ENCODE data around the gene RBM4B.

Gene RBM4B

DNA sequence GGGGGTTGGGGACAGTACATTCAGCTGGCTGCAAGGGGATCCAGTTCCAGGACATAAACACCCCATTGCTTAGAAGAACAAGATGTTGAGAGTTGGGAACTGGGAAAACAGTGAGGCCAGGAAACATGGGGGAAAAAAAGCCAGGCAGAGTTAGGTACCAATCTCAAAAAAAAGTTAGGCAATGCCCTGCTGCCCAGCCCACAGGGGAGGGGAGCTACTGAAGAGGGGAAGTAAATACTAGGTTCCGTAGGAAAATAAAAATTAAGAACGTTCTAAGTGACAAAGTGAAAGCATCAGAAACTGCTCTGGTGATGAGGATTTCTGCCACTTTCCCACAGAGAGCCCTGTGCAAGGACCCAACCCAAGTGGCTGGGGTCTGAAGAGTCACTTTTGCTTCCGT, 39.3 kb upstream of the RBM4B start:
- FAIRE-seq (no peak), DNase-seq (ENCODE audit: insufficient read length, low spot score) (no peak)
- TF ChIP-seq POLR2A (IDR thresholded peaks at IDR 0.05; ENCODE audit: low read depth, low read length) = no peak

DNA sequence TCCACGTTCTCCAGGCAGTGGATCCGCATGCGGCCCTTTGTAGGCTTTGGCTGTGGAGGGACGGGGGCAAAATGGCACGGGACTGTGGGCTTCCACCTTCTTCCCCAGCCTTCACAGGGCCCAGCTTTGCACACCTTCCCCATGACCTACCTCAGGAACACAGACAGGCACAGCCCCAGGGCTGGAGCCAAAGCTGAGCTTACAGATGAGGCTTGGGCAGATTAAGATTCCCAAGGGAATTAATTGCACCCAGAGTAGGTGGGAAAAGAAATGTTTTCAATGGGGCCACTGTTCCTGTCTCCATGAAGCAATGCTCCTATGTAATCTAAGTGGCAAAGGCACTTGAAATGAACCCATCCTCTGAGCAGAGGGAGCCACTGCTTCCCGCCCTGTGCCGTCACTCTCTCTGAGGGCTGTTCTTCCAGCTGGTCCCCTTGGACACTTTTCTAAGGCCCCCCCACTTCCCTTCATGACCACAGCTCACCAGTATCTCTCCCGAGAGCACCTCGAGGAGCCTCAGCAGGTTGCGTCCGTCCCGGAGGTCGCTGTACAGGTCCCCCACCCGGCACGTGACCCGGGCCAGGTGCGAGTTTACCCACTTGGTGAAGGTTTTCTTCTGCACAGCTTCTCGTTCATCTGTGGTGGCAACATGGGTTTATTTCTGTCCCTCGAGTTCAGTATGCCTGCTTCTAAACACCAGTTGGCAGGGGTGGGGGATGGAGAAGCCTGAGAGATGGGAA, 37.8 kb upstream of the RBM4B start:
- DNase-seq (ENCODE audit: insufficient read length, low spot score) (no peak), FAIRE-seq (no peak)
- TF ChIP-seq POLR2A (IDR thresholded peaks at IDR 0.05; ENCODE audit: low read depth, low read length) = no peak

DNA sequence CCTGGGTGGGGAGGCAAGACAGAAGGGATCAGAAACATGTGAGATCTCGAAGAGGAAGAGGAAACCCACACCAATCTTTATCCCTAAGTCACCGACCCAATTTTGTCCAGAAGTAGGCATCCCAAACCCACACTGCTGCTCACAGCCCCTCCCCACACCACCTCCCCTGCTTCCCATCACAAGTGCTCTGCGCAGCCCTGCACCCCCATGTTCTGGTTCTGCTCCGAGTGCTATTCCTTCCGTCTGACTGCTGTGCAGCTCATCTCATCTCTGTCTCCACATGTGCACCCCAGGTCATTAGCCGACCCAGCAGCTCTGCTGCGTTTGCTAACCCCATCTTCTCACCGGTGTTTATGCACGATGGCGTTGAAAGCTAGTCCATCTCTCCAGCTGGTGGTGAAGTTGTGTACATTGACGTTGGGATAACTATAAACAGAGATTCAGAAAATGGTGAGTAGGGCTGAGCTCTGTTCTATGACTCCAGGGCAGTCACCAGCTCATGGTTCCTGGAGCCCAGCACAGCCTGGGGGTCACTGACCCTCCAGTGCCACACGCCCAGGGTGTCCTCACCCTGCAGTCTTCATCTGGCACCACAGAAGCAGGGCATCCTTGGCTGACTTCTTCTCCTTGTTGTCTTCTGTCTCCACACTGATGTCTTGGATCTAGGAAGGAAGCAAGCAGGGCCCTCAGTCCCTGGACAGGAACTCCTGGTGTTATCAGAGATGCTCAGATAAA, 36.2 kb upstream of the RBM4B start:
- DNase-seq (ENCODE audit: insufficient read length, low spot score) (no peak), FAIRE-seq (no peak)
- no peak for TF ChIP-seq POLR2A (IDR thresholded peaks at IDR 0.05; ENCODE audit: low read depth, low read length)

DNA sequence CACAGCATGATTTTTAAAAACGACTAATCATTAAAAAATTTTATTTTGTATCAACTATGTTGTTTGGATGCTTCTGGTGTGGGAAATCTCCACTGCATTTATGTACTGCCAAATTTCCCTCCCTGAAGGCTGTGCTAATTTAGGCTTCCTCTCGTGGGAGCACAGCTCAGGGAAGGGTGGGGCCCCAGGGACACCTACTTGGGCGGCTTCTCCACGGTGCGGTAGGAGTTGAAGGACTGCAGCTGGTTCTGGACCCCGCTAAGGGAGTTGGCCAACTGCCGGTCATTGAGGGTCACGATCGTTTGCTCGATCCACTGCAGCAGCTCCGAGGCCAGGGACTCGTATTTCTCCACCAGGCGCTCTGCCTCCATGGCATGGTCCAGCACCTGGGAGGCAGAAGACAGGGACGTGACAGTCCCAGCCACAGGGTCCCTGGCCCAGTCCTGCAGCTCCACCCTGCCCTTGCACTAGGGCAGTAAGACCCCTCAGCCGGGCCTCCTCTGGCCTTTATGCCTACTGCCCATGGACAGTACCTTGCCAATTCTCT, 32.8 kb upstream of the RBM4B start:
- FAIRE-seq = no peak
- no peak for TF ChIP-seq POLR2A (IDR thresholded peaks at IDR 0.05; ENCODE audit: low read depth, low read length)
- no peak for DNase-seq (ENCODE audit: insufficient read length, low spot score)

DNA sequence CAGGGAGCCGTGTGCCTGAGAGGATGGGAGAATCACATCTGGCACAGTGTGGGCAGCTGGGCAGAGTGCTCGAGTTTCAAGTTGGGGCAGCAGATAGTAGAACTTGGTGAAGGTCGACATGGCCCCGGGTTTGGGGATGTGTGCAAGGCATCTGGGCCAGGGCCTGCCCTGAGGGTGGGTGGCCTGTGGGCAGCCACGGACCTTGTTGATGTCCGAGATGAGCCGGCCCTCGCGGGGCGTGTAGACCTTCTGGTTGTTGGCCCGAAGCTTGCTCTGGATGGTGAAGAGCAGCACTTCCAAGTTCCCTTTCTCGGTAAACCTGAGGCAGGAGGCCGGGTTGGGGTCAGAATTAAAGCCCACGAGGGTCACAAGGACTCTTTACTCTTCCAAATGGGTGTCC, 31.0 kb upstream of the RBM4B start:
- TF ChIP-seq POLR2A (IDR thresholded peaks at IDR 0.05; ENCODE audit: low read depth, low read length) = no peak
- no peak for FAIRE-seq

DNA sequence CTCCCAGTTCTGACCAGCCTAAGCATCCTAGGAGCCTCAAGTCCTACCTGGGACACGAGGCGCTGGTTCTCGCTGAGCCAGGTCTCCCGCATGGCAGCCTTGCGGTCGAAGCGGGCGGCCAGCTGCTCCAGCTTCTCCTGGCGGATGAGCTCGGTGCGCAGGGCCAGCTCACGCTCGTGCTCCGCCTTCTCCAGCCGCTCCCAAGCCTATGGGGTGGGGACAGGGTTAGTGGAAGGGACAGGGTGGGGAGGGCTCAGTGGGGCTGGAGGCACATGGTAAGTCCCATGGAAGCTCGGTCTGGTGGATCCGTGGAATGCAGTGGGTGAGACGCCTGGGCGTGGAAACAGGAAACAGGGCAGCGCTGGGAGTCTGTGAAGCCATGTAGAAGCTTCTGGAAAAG, 30.4 kb upstream of the RBM4B start:
- DNase-seq (ENCODE audit: insufficient read length, low spot score) = no peak
- FAIRE-seq = no peak

More for the DNA sequence above, 31.0 kb upstream of the RBM4B start:
- DNase-seq (ENCODE audit: insufficient read length, low spot score) = no peak

DNA sequence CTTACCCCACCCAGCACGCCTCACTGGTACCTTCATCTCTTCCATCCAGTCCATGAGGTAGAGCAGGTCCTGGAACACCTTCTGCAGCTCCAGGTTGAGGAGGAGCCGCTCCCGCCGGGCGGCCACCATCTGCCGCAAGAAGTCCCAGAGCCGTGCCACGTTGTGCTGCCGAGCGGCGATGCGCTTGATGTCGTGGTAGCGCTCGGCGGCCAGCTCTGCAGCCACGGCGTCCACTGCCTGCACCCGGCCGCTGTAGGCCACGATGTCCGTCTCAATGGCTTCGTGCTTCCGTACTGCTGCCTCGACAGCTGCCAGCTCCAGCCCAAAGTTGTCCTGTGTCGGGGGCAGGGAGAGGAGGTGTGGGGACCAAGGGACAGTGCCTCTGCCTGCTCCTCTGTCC, 29.8 kb upstream of the RBM4B start:
- FAIRE-seq = no peak
- no peak for DNase-seq (ENCODE audit: insufficient read length, low spot score)
- no peak for TF ChIP-seq POLR2A (IDR thresholded peaks at IDR 0.05; ENCODE audit: low read depth, low read length)

More for the DNA sequence above, 30.4 kb upstream of the RBM4B start:
- TF ChIP-seq POLR2A (IDR thresholded peaks at IDR 0.05; ENCODE audit: low read depth, low read length) = no peak

DNA sequence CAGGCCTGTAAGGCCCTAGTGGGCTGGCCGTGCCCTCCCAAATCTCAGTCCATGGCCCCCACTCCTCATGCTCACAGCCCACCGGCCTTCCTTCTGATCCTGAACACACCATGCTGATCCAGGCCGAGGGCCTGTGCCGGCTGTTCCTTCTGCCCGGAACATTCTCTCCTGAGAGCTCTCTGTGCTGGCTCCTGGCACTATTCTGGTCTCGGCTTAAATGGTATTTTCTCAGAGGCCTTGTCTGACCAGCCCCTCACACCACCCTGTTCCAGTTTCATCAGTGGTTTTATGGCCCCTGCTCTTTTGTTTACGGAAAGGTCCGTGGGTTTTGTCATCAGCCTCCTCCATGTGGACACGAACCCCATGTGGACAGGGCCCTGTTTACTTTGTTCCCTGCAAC, 29.3 kb upstream of the RBM4B start:
- no peak for TF ChIP-seq POLR2A (IDR thresholded peaks at IDR 0.05; ENCODE audit: low read depth, low read length)
- FAIRE-seq (no peak), DNase-seq (ENCODE audit: insufficient read length, low spot score) (no peak)

DNA sequence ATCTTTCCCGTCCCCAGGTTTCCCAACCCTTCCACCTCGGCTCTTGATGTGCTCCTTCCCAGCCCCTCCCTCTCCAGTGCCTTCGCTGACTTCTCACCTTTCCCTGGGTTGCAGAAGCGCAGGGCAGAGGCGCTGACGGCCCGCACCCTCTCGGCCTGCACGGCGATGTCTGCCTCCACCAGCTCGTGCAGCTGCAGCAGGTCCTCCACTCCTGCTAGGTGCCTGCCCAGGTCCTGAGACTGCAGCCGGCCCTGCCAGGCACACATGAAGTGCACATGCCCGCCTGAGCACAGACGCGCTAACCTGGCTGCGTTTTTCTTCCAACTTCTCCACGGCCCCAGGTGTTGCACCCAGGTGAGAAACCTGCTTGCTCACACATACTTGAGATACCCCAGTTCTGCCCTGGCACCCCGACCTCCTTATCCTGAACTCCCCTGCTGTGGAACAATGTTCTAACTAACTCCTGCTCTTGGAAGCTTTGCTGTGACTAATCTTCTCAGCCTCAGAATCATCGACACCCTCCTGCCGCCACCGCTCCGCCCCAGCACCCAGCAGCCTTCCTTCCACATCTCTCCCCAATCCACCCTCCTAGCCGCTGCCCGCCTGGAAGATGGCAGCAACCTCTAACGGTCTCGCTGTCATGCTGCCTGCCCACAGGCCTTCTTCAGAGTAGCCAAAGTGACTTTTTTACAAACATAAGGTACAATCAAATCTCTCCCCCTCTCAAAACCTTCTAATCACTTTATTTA, 28.1 kb upstream of the RBM4B start:
- no peak for FAIRE-seq
- DNase-seq (ENCODE audit: insufficient read length, low spot score) = no peak

DNA sequence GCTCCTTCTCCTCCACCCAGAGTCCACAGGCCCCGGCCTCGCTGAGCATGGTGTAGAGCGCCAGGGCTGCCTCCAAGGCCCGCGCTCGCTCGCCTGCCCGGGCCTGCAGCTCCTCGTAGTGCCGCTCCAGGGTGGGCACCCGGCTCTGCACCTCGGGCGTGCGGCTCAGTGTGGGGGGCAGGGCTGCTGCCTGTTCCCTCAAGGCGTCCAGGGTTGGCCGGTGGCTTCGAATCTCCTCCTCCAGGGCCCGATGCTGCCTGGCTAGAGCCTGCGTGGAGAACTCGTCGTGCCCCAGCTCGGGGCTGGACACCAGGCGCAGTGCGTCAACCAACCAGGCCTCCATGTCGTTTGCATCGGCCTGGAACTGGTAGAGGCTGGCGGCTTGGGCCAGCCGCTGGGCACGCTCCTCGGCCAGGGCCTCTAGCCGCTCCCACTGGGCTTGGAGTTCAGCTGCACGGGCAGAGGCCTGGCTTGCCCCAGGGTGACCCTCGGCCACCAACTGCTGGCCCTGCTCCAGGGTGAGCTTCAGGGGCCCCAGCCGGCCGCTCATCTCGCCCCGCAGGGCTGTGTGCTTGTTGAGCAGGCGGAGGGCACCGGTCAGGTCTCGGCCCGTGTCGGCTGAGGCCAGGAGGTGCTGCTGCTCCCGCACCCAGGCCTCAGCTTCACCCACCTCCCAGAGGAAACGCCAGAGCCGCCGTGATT, 27.1 kb upstream of the RBM4B start:
- DNase-seq (ENCODE audit: insufficient read length, low spot score) (no peak), FAIRE-seq (no peak)
- no peak for TF ChIP-seq POLR2A (IDR thresholded peaks at IDR 0.05; ENCODE audit: low read depth, low read length)

More for the DNA sequence above, 28.1 kb upstream of the RBM4B start:
- TF ChIP-seq POLR2A (IDR thresholded peaks at IDR 0.05; ENCODE audit: low read depth, low read length) = no peak

DNA sequence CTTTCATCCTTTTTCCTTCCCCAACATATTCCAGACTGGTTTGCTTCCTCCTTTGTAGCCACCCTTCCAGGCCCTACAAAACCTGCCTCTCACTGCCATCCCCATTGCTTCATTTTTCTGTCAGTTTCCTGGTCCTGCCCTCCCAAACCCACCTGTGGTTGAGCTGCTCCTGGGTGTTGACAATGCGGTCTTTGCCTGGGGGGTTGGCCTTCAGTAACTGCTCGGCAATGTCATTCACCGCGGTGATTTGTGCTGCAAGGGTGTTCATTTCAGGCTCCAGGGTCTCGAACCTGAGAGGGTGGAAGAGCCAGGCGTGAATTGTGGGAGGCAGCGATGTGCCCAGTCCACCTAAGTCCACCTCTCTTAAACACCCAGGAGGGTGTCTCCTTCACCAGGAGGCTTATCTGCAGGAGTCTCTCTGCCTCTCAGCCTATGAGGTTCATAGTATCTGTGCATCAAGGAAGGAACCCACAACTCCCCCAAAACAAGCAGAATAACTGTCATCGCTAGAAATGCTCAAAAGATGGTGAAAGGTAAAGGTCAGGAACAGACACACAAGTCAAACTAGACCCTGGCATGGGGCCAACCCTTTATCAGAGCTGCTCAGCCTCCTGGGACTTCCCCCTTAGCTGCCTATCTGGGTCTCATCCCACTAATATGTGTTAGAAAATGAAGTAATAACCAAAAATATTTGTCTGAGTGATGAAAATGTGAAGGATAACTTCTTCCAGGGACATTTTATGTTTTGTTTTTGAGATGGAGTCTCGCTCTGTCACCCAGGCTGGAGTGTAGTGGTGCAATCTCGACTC, 23.9 kb upstream of the RBM4B start:
- TF ChIP-seq POLR2A (IDR thresholded peaks at IDR 0.05; ENCODE audit: low read depth, low read length) = no peak
- FAIRE-seq (no peak), DNase-seq (ENCODE audit: insufficient read length, low spot score) (no peak)

DNA sequence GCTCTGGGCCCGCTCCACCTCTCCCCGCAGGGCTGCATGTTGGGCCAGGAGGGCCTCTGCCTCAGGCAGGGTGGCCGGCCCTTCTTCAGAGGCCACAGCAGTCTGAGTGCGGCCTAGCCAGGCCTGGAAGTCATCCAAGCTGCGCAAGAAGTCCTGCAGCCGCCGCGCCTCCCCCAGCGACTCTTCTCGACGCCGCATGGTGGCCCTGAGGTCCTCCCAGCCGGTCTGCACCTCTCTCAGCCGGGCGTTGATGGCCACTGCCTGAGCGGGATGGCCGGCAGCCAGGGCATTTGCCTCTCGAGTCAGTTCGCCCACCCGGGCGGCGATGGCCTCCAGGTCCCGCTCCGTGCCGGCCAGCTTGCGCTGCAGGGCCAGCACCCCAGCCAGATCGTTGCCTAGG, 23.1 kb upstream of the RBM4B start:
- FAIRE-seq = no peak
- DNase-seq (ENCODE audit: insufficient read length, low spot score) = no peak
- TF ChIP-seq POLR2A (IDR thresholded peaks at IDR 0.05; ENCODE audit: low read depth, low read length) = no peak

DNA sequence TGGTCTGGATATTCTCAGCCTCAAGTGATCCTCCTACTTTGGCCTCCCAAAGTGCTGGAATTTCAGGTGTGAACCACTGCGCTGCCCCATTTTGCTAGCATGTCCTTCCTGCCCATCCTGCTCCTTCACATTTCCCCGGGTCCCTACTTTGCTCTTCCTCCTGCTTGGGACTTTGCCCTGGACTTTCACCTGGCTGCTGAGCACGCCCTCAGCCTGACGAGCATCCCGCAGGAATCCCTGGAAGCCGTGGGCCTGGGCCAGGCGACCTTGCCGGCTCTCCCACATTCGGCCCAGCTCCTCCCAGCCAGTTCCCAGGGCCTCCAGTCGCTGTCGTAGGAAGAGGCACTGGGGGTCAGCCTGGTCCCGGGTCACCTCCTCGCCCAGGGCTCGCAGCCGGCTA, 22.6 kb upstream of the RBM4B start:
- no peak for FAIRE-seq
- TF ChIP-seq POLR2A (IDR thresholded peaks at IDR 0.05; ENCODE audit: low read depth, low read length) = no peak
- DNase-seq (ENCODE audit: insufficient read length, low spot score) = no peak
